Measurements from ENCODE around the gene TPCN1. TPM values are rescaled to one million over a fixed set of nuclear protein-coding genes. Genes with fewer than 3 reads are reported as not detected.

TPCN1 gene
- polyA plus RNA-seq, 3 donors = 31.2 to 50.5 (median 34.4) TPM

DNA sequence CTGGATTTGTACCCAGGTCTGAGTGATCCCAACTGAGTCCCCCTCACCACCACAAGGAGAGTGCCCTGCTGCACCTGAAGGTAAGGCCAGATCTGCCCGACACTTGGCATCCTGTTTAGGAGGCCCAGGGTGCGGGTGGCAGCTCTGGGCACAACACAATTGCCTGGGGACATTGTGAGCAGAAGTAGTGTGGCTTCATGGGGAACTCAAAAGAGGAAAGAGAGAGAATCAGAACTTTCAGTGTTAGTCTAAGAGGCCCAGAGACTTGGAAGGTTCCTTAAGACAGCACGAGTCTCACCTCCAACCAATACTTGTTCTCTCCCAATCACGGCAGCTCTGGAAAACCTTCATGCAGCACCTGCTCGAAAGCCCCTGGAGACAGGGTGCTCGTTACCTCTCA lies 120.3 kb downstream of the TPCN1 start:
- no peak for DNase-seq (ENCODE audit: extremely low read depth in 1 of 11, low read depth in 9 of 11, low spot score in 4 of 11)

DNA sequence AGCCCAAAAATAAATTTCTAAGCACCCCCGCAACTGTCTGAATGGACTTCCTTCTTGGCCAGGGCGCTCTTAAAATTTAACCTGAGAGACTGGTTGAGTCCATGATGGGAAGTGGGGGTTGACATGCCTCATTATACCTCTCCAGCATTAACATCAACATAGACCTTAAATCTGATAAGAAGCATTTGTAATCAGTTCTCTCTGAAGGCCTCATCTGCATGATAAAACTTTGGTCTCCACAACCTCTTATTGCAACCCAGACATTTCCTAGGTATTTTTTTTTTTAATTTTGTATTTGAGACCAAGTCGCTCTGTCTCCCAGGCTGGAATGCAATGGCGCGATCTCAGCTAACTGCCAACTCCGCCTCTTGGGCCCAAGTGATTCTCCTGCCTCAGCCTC lies 124.1 kb downstream of the TPCN1 start:
- no peak for DNase-seq (ENCODE audit: extremely low read depth in 1 of 11, low read depth in 9 of 11, low spot score in 4 of 11)

DNA sequence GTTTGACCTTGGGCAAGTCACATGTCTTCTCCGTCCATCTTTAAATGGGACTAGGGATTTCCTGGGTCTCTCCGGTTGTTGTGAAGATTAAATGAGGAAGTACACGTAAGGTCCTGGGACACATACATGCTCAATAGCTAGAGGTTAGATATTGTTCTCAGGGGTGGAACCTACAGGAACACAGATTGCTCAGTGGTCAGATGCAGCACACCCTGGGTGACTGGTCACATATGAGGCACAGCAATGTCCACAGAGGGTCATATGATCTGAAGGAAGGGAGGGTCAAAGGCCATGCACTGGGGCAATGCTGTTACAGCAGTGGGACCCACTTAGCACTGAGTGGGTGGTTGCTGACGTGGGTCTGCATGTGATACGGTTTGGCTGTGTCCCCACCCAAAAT lies 125.1 kb downstream of the TPCN1 start:
- no peak for DNase-seq (ENCODE audit: extremely low read depth in 1 of 11, low read depth in 9 of 11, low spot score in 4 of 11)

DNA sequence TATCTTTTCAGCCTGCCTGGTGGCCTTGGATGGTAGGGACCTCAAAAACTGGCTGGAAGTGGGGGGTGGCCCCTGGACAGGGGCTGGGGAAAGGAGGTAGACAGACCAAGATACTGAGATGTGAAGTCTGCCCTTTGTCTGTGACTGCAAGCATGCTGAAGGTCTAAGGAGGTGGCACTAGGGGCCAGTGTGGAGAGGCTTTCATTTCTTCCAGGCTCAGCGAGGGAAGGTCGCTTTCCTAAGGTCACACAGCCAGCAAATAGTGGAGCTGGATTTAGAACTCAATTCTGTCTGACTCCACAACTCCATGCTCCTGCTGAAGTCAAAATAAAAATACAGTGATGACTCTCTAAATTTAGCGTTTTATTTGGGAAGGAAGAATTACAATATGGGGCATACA lies 125.8 kb downstream of the TPCN1 start:
- DNase-seq (ENCODE audit: extremely low read depth in 1 of 11, low read depth in 9 of 11, low spot score in 4 of 11) = no peak

DNA sequence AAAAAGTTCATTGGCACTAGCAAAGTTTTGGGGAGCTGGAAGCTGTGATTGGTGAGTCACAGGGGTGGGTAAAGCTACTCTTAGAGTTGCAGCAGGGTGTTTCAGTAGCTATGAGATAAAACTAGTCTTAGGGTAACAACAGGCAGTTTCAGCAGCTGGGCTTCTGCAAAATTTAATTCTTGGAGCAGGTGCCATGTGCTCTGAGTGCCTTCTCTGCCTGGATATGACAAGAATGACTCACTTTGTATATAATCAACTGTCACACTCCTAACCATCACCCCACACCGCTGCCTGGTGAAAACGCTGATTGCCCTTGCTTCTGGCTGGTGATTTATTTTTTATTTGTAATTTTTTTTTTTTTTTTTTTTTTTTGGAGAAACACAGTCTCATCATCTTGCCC lies 126.6 kb downstream of the TPCN1 start:
- DNase-seq (ENCODE audit: extremely low read depth in 1 of 11, low read depth in 9 of 11, low spot score in 4 of 11) = no peak

Other genes with a start within 250 kb of the TPCN1 start
- gene OAS2, start 242.9 kb upstream of the TPCN1 start, polyA plus RNA-seq (ENCODE audit: insufficient read length in 3 of 3) = 1 to 10 TPM; 5.9 to 7.0 (median 6.6) TPM
- 10 to 100 TPM; 11.5 to 15.2 (median 13.1) TPM for gene DTX1, start 164.7 kb upstream of the TPCN1 start, polyA plus RNA-seq (ENCODE audit: insufficient read length in 3 of 3)
- 10 to 100 TPM in 1 of 3 donors, 1 to 10 TPM in 2; 6.3 to 27.3 (median 8.2) TPM for gene RASAL1, start 85.7 kb upstream of the TPCN1 start, polyA plus RNA-seq (ENCODE audit: insufficient read length in 3 of 3)
- gene CFAP73, start 71.7 kb upstream of the TPCN1 start, polyA plus RNA-seq (ENCODE audit: insufficient read length in 3 of 3) = 1 to 10 TPM in 2 of 3 donors, under 1 TPM in 1; 0.98 to 3.1 (median 1.2) TPM
- gene DDX54, start 36.0 kb upstream of the TPCN1 start, polyA plus RNA-seq (ENCODE audit: insufficient read length in 3 of 3) = 10 to 100 TPM; 63.6 to 91.1 (median 76.9) TPM
- gene RITA1, start 35.7 kb upstream of the TPCN1 start, polyA plus RNA-seq (ENCODE audit: insufficient read length in 3 of 3) = 10 to 100 TPM; 13.4 to 19.4 (median 14.8) TPM
- gene SLC8B1, start 113.6 kb downstream of the TPCN1 start, polyA plus RNA-seq (ENCODE audit: insufficient read length in 3 of 3) = 10 to 100 TPM; 12.4 to 15.6 (median 14.0) TPM
- gene PLBD2, start 137.1 kb downstream of the TPCN1 start, polyA plus RNA-seq (ENCODE audit: insufficient read length in 3 of 3) = 10 to 100 TPM; 15.5 to 19.3 (median 18.6) TPM
- gene SDS, start 182.4 kb downstream of the TPCN1 start, polyA plus RNA-seq (ENCODE audit: insufficient read length in 3 of 3) = under 1 TPM; 0.19 to 0.56 (median 0.42) TPM
- gene SDSL, start 200.9 kb downstream of the TPCN1 start, polyA plus RNA-seq (ENCODE audit: insufficient read length in 3 of 3) = 10 to 100 TPM; 11.1 to 17.0 (median 13.5) TPM